NB4 (cell line): ENCODE data around the gene GHDC.

Experiments used
- CTCF ChIP-seq: IDR thresholded peaks from one replicate; pipeline ENCODE4 v1.5.1; 2012; ENCODE audit warnings: low read depth, low read length
- MAX ChIP-seq: IDR thresholded peaks from 2 replicates; pipeline ENCODE4 v1.6.1; 2011; ENCODE audit warnings: low read depth, low read length
- MYC ChIP-seq: IDR thresholded peaks from 2 replicates; pipeline ENCODE4 v1.6.1; 2011; ENCODE audit warnings: low read depth, low read length
- POLR2A ChIP-seq: IDR thresholded peaks from 2 replicates; pipeline ENCODE4 v1.6.1; 2011; ENCODE audit warnings: mild to moderate bottlenecking; ENCODE audit not compliant: insufficient read length; ENCODE audit errors: extremely low read depth

GRCh38 chr17:42203354-42203753 lies 9.1 kb upstream of the GHDC start:
- TF ChIP-seq POLR2A (no peak), CTCF (no peak), MAX (no peak), MYC (no peak)
